Stimulated activated CD8-positive, alpha-beta memory T cell treated with anti-CD3 and anti-CD28 coated beads, Interleukin-2, amount 100 ng/mL, for 48 hours (primary cell): ENCODE data around the gene MACROD1.
A peak's percentile ranks its signal among the peaks of the same experiment; 100 is the strongest.
"Not testable (repeated sequence)": the region's sequence is repeated elsewhere in the genome, so short reads cannot be mapped to it uniquely, and the experiment has no call there.

Source experiments
- DNase-seq, 2 donors: peaks; one replicate each; pipeline ENCODE4 v3.0.0-alpha.2; 2020; ENCODE audit warnings: low read depth in 2 of 2

Gene MACROD1

DNA sequence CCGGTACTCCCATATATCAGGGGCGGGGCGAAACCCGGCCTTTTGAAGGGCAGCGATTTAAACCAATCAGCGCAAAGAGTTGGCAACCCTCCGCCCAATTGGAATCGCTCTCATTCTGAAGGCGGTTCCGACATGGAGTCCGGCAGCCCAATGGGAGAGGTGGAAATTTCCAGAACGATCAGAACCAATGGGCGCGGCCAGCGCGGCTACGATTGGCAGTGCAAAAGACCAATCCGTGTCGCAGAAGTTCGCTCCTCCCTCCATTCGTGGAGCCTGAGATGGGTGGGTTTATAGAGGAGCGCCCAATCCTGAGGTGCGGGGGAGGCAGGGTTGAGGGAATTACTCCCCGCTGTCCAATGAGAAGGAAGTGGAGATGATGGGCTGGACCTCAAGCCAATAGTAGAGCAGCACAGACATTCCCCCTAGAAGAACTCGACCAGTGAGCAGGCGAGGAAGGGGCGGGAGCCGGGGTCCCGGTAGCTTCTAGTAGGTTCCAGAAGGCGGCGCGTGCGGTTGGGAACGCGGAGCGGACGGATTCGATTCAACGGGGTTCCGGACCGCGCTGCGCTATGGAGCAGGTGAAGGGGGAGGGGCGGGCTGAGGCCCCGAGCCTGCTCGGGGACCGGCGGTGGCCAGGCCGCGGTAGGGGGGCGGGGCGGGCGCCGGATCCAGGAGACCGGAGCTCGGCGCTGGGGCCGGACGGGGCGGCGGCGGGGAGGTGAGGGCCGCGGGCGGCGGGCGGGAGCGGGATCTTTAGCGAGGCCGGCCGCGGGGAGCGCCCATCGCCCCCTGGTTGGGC is 20.0 kb upstream of the MACROD1 start, which contains the start of gene STIP1:
STIP1 (plus strand) TSS at position 479 of the 799 bp plus-strand sequence; CDS start at position 570, 91 bp downstream.
- DNase-seq, result peak; percentile 97

DNA sequence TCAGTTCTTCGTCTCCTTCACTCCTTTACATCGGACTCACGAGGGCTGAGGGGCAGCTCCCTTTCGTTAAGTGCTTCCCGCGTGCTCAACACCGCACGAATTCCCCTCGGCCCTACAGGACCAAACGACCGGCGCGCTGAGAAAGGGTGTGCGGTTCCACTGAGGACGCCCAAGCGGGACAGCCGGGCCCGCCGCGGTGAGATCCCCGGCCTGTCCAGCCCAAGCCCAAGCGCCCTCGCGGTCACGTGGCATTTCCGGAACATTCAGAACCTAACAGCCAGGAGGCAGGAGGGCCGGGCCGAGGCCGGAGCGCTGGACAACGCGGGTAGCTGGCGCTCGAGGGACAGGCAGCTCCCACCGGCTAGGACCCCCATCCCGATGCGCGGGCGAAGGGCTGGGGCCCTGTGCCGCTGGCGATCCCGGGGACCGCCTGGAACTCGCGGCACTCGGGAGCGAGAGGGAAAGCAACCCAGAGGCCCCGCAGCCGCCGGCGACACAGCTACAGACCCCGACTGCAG is 19.3 kb upstream of the MACROD1 start:
- DNase-seq, result peak in 1 of 2 donors; percentile 36

DNA sequence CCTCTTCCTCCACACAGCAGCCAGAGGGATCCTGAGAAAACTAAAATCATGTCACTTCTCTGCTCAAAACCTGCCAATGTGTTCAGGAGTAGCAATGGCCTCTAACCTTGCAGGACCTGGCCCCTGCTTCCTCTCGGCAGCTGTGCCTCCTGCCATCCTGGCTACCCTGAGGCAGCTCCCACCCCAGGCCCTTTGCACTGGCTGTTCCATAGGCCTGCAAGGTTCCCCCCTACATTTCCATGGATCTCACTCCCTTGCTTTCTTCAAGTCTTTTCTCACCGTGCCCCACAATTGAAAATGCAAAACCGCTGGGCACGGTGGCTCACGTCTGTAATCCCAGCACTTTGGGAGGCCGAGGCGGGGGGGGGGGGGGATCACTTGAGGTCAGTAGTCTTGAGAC is 18.0 kb upstream of the MACROD1 start:
- no peak for DNase-seq

DNA sequence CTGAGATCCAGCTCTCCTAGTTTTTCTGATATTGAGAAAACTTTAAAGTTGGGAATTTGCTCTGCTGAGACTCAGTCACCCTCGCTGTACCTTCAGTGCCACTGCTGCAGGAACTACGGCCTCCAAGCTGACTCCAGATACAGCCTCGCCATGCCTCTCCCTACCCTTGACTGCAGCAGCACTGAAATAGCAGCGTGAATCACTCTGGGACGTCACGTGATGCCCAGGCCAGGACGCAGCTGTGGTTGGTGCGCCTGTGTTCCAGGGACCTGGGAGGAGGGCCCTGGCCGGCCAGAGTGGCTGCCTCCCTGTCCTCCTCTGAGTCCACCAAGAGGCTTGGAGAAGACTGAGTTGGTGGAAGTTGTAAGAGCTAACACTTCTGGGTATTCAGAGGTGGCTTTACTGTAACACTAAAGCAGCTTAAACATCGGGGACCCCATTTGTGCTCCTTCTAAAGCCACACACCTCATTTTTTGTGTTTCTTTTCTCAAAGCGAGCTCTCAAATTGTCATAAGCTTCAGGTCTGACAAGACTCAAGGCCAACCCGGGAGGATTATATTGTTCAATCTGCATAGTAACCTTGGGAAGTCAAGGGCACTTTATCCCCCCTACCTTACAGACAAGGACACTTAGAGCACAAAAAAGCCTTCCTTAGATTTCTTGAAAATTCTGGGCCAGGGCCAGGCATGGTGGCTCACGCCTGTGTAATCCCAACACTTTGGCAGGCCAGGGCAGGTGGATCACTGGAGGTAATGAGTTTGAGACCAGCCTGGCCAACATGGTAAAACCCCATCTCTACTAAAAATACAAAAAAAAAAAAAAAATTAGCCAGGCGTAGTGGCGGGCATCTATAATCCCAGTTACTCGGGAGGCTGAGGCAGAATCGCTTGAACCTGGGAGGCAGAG is 15.8 kb upstream of the MACROD1 start:
- DNase-seq, result no peak

DNA sequence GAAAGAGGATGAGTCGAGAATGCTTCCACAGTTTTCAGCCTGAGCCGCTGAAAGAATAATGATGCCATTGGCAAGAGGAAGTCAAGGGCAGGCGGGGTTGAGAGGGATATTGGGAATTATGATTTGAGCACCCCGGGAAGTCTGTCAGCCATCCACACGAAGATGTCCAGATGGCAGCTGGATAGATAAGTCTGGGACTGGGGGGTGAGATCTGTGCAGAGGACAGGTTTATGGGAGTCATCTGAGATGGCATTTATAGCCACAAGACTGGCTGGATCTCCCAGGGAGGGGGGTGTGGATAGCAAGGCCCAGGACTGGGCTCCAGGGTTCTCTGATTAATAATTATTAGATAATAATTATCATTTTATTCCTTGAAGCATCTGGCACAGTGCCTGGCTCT is 15.0 kb upstream of the MACROD1 start:
- no peak for DNase-seq

DNA sequence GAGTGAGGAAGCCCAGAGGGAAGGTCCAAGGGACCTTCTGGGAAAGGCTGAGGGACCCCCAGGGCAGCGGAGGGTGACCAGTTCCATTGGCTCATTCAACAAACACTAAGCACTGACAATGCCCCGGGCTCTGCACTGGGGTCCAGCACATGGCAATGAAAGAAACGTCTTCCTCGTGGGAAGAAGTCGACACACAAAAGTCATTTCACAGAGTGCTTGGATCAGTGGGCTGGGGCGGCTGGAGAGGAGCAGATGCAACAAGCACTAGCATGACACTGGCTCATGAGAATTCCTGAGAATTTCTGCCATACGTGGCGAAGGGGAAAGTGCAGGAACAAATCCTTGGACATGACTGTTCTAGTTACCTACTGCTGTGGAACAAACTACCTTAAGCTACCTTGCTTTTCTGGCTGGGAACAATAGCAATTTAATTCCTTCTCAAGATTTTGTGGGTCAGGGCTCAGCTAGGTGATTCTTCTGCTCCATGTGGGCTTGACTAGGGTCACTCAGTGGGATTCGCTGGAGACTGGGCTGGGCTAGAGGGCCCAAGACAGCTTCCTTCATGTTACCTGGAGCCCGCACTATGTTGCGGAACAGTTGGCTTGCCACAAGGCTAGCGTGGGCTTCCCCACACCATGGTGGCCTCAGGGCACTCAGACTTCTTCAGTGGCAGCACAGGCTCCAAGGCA is 13.2 kb upstream of the MACROD1 start:
- DNase-seq, result no peak

DNA sequence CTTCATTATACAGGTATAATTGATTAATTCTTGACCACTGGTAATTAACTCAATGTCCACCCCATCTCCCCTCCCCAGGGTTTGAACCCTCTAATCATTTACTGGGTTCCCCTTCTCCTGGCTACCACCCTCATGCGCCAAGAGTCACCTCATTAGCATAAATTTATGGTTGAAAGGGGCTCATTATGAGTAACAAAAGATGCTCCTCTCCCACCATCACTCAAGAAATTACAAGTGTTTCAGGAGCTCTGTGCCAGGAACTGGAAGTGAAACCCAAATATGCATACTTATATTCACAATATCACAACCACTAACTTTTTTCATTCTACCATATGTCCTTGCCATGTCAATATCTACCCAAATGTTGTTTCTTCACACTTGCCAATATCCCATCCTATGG is 12.3 kb upstream of the MACROD1 start:
- no peak for DNase-seq

DNA sequence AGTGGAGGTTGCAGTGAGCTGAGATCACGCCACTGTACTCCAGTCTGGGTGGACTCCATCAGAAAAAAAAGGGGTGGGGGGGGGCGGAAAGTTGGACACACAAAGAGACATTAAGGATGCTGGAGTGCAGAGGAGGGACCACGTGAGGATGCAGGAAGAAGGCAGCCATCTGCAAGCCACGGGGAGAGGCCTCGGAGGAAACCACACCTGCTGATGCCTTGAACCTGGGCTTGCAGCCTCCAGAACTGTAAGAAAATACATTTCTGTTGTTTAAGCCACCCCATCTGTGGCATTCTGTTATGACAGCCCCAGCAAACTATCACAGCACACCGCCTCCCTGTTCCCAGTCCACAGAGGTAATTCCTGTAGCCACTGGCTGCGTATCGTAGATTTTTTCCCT is 10.8 kb upstream of the MACROD1 start:
- no peak for DNase-seq

DNA sequence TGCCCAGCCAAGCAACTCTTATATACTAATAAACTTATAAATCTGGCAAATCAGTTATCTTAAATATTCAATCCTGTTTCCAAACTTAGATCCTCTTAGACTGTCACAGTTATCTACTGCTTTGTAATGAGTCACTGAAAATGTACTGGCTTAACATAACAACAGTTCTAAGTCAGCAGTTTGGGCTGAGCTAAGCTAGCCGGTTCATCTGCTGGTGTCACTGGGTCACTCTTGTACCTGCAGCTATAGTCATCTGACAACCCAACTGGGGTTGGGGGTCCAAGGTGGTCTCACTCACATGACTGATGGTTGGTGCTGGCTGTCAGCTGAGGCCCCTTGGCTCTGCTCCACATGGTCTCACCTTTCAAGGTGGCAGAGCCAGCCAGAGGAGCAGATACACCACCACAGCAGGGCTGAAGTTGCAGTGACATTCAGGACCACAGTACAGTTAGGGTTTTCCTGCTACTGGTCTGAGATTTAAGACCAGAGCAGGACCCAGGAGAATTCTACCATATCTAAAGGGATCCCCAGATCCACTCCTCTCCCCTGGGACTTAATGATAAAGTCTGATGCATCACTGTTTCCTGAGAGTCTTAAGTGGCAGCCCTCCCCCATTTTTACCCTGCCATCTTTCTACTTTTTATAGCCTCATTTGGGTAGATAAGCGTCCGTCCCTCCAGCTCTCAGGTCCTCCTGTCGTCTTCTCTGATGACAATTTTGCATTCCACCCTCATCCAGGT is 7.9 kb upstream of the MACROD1 start:
- DNase-seq, result no peak

DNA sequence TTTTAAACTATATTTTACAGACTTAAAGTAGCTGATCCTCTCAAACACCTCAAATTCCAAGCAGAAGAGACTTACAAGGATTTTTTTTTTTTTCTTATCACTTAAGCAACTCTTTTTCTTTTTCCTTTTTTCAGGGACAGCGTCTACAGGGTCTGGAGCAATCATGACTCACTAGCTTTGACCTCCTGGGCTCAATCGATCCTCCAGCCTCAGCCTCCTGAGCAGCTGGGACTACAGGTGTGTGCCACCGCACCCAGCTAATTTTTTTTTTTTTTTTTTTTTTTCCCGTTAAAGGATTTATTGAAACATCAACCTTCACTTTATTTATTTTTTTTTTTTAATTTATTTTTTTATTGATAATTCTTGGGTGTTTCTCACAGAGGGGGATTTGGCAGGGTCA is 4.5 kb upstream of the MACROD1 start:
- DNase-seq, result no peak

DNA sequence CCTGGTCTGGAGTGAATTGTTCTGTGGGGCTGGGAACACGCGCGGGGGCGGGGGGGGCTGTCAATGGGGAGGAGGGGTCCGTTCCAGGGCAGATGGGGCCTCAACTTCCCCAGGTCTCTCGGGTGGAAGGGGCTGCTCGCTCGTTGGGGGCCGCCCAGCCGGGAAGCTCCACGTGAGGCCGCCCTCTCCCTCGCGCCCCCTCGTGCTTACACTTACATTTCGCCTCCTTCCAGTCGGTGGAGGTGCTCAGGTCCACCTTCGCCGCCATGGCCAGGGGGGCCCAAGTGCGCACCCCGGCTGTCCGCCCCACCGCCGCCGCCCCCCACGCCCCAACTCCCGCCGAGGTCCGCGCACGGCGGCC is 452 bp downstream of the MACROD1 start:
- no peak for DNase-seq

DNA sequence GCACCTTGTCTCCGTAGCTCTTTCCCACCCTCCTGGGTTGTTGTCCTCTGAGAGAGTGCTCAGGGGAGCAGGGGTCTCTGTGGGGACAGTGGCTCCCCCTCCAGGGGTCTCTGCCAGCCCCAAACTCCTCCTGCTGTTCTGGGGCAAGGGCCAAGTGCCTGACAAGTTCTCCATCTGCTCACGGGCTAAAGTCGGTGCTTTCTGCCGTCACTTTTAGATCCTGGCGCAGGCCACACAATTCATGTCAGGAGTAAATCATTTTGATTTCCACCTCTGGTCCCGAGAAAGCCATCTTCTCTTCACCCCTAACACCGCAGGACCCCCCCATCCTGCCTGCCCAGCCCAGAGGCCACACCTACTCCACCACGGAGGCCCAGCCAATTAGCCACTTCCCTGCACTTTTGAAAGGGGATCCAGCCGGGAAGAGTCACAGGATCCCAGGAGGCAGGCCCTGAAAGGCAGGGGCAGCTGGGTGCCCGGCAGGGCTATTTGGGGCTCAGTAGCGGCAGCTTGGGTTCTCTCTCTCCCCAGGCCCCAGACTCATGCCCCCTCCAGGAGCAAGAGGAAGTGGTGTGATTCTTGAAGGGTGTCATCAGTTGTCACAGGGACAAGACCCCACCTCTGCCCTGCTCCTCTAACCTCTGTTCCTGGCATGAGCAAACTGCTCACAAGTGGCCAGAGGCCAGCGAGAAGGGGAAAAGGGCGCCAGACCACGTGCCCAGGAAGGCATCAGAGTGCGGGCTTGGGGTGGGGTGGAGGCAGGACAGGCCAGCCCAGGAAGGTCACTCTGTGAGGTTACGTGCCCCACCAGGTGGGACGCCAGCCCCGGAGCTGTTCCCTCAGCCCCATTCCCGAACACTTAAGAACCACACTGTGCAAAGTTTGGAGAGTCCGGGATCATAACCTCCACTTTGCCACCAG is 1.3 kb downstream of the MACROD1 start:
- no peak for DNase-seq

DNA sequence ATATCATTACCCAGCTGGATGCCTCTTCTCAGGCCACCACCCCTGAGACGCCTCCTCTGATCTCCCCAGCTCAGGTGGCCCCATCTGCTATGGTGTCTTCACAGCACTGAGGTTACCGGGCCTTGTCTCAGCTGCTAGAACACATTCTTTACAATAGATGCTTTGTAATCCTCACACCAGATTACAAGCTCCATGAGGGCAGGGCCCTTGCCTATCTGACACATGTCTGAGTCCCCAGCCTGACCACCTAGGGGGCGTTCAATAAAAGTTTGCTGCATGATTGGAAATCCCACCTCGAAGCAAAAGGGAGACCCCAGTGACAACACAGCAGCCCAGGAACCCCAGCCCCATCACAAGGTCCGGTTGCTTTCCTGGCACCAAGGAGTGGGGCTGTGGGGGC is 2.0 kb downstream of the MACROD1 start:
- no peak for DNase-seq

DNA sequence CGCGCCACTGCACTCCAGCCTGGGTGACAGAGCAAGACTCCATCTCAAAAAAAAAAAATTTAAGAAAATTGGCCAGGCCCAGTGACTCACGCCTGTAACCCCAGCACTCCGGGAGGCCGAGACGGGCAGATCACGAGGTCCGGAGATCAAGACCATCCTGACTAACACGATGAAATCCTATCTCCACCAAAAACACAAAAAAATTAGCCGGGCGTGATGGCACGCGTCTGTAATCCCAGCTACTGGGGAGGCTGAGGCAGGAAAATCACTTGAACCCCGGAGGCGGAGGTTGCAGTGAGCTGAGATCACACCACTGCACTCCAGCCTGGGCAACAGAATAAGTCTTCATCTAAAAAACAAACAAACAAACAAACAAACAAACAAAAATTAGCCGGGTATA is 3.1 kb downstream of the MACROD1 start:
- not testable (repeated sequence) for DNase-seq

DNA sequence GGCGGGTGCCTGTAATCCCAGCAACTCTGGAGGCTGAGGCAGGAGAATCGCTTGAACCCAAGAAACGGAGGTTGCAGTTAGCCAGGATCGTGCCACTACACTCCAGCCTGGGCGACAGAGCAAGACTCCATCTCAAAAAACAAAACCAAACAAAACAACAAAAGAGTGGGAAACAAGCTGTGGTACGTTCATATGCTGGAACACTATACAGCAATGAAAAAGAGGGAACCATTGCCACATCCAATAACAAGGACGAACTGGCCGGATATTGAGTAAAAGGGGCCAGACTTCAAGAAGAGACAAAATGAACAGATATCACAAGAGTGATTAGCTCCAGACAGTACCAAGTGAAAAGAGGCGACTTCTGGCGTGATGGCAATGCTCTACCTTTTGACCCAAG is 4.9 kb downstream of the MACROD1 start:
- no peak for DNase-seq

DNA sequence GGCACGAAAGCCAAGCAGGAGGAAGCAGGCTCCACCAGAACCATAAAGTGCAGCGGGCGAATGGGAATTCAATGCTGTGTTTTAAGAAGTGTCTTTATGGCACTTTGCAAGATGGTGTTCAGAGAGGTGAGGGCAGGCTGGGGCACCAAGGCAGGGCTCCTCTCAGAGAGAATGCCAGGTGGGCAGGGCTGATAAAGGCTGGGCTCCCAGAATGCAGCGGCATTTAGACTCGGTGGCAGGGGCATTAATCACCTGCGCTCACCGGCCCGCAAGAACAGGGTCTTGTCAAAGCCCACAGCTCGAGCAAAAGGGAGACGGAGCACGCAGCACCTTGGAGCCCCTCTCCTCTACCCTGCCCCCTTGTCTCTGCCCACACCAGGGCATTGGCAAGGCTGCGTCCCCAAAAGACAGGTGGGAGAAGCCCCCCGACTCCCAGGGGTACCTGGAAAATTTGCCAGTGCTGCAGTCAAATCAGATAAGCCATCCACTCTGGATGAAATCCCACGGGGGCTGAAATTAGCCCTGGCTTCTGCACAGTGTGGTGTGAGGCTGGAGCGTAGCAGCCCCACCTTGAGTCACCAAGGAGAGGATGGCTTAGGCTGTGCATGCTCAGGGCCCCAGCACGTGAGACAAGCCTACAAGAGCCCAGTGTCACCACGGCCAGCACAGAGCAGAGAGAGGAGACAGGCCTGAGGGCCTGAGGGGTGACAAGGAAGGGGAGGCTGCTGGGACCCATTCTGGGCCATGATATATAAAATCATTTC is 8.1 kb downstream of the MACROD1 start:
- DNase-seq, result no peak

DNA sequence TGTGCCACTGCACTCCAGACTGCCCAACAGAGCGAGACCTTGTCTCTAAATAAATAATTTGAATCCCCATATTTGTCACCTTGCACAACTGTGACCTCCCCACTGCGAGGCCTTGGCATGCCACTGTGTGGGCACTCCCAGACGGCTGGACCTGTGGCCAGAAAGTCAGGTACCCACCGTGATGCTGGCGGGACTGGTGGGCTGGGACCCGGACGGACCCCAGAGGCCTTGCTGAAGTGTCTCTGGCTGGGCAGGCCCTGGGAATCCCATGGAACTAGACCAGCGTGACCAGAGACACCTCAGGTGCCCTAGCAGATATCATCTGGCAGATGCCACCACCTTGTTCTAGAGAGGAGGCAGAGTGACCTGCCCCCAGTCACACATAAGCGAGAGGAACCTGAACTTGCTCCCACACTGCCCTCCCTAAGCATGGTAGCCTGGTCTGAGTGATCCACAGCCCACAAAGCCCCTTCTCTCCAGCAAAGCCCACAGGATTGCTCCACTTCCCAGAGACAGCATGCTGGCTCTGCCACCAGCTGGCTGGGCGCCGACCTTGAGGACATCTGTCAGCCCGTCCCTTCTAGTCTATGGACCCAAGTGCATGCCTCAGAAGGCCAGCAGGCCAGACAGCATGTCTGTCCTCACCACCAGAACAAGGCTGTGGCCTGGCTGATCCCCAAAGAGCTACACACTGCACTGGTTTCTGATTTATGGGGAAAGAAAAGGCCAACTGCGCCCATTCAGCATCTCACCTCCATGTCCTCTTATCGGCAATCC is 9.5 kb downstream of the MACROD1 start:
- no peak for DNase-seq

DNA sequence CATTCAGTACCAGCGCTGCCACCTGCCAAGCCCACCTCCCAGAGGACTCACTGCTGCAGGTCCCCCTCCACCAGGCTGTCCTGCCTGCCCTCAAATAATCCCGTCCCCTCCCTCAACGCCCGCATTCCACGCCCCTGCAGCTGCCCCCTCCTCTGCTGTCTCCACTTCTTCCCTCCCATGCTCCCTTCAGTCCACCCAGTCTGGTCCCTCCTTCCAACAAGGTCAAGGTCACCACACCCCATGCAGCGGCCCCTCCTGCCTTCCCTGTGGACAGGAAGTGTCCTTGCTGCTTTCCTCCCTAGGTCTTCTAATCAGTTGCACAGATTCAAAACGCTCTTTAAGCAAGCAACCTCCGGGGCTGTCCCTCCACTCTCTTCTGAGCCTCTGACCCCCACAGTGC is 12.1 kb downstream of the MACROD1 start:
- DNase-seq, result no peak
